K562 (cell line): ENCODE results near the gene BTBD2. TPM values are rescaled to one million over a fixed set of nuclear protein-coding genes. Genes with fewer than 3 reads are reported as not detected.

Experiments
- ATAC-seq: fragments of 200-7000 bp; cut with Tn5 transposase; 3 replicates; pipeline ENCODE4 v1.9.1; 2020; ENCODE audit warnings: moderate library complexity
- BruUV-seq: library from RNA; stranded (reverse); fragments of 400-500 nt; replicated peaks from 2 replicates; lab custom pipeline; 2021; lab: Mats Ljungman, UMichigan
- CTCF ChIA-PET: fragments of 300-600 bp; formaldehyde crosslinking; extraction: SDS; loops from one replicate; lab custom pipeline; 2021; ENCODE audit warnings: low intra/inter-chr PET ratio; lab: Yijun Ruan, JAX
- POLR2A ChIA-PET: fragments of 300-600, 350-650 bp; sonication (Branson Sonifier 250); formaldehyde crosslinking; extraction: SDS; loops from one replicate; lab custom pipeline; 2021; ENCODE audit warnings: antibody characterized with exemption, inconsistent platforms; lab: Yijun Ruan, JAX
- DNase-seq, 4 experiments: peaks; one replicate each; pipeline versions ENCODE4 v3.0.0 to v3.0.0-alpha.2; 2011 to 2018; ENCODE audit warnings: low spot score in 3 of 4, mixed read lengths in 3 of 4; ENCODE audit errors: extremely low read depth in 1 of 4
- FAIRE-seq: peaks from 2 replicates; lab custom pipeline; 2011; peaks lifted over from hg19 to GRCh38; lab: Jason Lieb, UNC
- H2AFZ ChIP-seq: 2 replicates; pipeline ENCODE4 v1.6.0; 2011; ENCODE audit warnings: low read depth, low read length, control low read depth, inconsistent platforms
- H3K27ac ChIP-seq: fragments of 200-600 bp; 3 replicates; pipeline ENCODE4 v1.8.0; 2011; ENCODE audit warnings: low read depth, mild to moderate bottlenecking, control low read depth, inconsistent platforms, low read length, moderate library complexity, mixed read lengths; ENCODE audit errors: extremely low read depth
- H3K27me3 ChIP-seq, 2 experiments: fragments of 300-600 bp in 1 of 2; 2 replicates in 1 of 2; 3 replicates in 1 of 2; pipeline versions ENCODE4 v1.6.0 to v1.8.0; 2011; ENCODE audit warnings: inconsistent platforms in 2 of 2, low read length in 2 of 2, mild to moderate bottlenecking in 1 of 2, mixed read lengths in 1 of 2, moderate library complexity in 1 of 2; ENCODE audit not compliant: control insufficient read depth in 2 of 2, insufficient read depth in 2 of 2
- H3K36me3 ChIP-seq: fragments of 300-600 bp; 3 replicates; pipeline ENCODE4 v1.8.0; 2011; ENCODE audit warnings: mild to moderate bottlenecking, low read length, inconsistent platforms; ENCODE audit not compliant: control insufficient read depth, insufficient read depth
- H3K4me1 ChIP-seq, 2 experiments: fragments of 200-600 bp in 1 of 2; replicated peaks in 1 of 2; 2 replicates in 1 of 2; 3 replicates in 1 of 2; pipeline versions ENCODE4 v1.5.1 to v1.8.0; 2011; ENCODE audit warnings: inconsistent platforms in 2 of 2, low read length in 2 of 2, mild to moderate bottlenecking in 1 of 2, mixed read lengths in 1 of 2, moderate library complexity in 1 of 2; ENCODE audit not compliant: control insufficient read depth in 2 of 2, insufficient read depth in 2 of 2
- H3K4me2 ChIP-seq: 2 replicates; pipeline ENCODE4 v1.6.1; 2011; ENCODE audit warnings: low read length, control low read depth, inconsistent platforms, mixed read lengths; ENCODE audit not compliant: insufficient read depth
- H3K4me3 ChIP-seq: fragments of 200-600 bp; sonication (generic), shearing (Covaris generic); 2 replicates; pipeline ENCODE4 v1.5.1; 2016; ENCODE audit warnings: control low read depth, inconsistent platforms
- H3K79me2 ChIP-seq: fragments of 200-600 bp; 3 replicates; pipeline ENCODE4 v1.8.0; 2011; ENCODE audit warnings: low read length, inconsistent platforms; ENCODE audit not compliant: control insufficient read depth, insufficient read depth
- H3K9ac ChIP-seq, 2 experiments: 2 replicates each; pipeline versions ENCODE4 v1.6.0 to v1.6.1; 2011; ENCODE audit warnings: low read depth in 2 of 2, low read length in 2 of 2, control low read depth in 1 of 2, inconsistent platforms in 1 of 2, mild to moderate bottlenecking in 1 of 2, mixed read lengths in 1 of 2; ENCODE audit not compliant: insufficient read depth in 1 of 2
- H3K9me1 ChIP-seq: one replicate; pipeline ENCODE4 v1.6.0; 2011; ENCODE audit warnings: inconsistent platforms, mild to moderate bottlenecking, low read length, moderate library complexity; ENCODE audit not compliant: control insufficient read depth, insufficient read depth
- H3K9me3 ChIP-seq: replicated peaks from 2 replicates; pipeline ENCODE4 v1.5.1; 2011; ENCODE audit warnings: low read depth, low read length, inconsistent platforms; ENCODE audit not compliant: control insufficient read depth, insufficient read depth
- H4K20me1 ChIP-seq: replicated peaks from 2 replicates; pipeline ENCODE4 v1.6.1; 2011; ENCODE audit warnings: low read length, inconsistent platforms, mixed read lengths; ENCODE audit not compliant: control insufficient read depth, insufficient read depth
- CREB5 ChIP-seq: fragments of 250-450 bp; sonication (Bioruptor Pico); IDR thresholded peaks from 2 replicates; pipeline ENCODE4 v1.5.0; 2020; ENCODE audit warnings: mild to moderate bottlenecking
- CTCFL ChIP-seq: IDR thresholded peaks from 2 replicates; pipeline ENCODE4 v1.6.1; 2011; ENCODE audit warnings: borderline replicate concordance, low read depth, mild to moderate bottlenecking, moderate library complexity, low read length; ENCODE audit not compliant: insufficient read depth, poor library complexity, severe bottlenecking
- FOS ChIP-seq: IDR thresholded peaks from 3 replicates; pipeline ENCODE4 v1.6.1; 2011; ENCODE audit not compliant: insufficient read length; ENCODE audit errors: extremely low read depth
- NCOA4 ChIP-seq: fragments of 450-650 bp; IDR thresholded peaks from 2 replicates; pipeline ENCODE4 v1.6.1; 2018; ENCODE audit warnings: mild to moderate bottlenecking; ENCODE audit not compliant: partially characterized antibody
- RREB1 ChIP-seq: fragments of 250-450 bp; sonication (Bioruptor Pico); IDR thresholded peaks from 2 replicates; pipeline ENCODE4 v1.4.0; 2020
- SIRT6 ChIP-seq: IDR thresholded peaks from one replicate; pipeline ENCODE4 v1.6.1; 2012; ENCODE audit warnings: low read depth, mild to moderate bottlenecking, control low read depth, inconsistent platforms, low read length, moderate library complexity
- ZNF282 ChIP-seq: sonication (generic); formaldehyde crosslinking; IDR thresholded peaks from 2 replicates; pipeline ENCODE4 v1.8.1; 2023; ENCODE audit warnings: missing genetic modification reagents
- WGBS: fragments of 100-300 bp; shearing (Covaris generic); methylation state at CpG from one replicate; pipeline ENCODE4 v1.1.6; 2016; ENCODE audit warnings: low coverage, mixed read lengths; ENCODE audit not compliant: insufficient coverage; ENCODE audit errors: missing lambda C conversion rate; 5-methylcytosine and 5-hydroxymethylcytosine counted together
- in situ Hi-C: fragments of 300-500 bp; cut with MboI; formaldehyde crosslinking; loops from 4 replicates; pipeline ENCODE4 v1.15.0; 2018; ENCODE audit warnings: inconsistent platforms, mixed read lengths
- intact Hi-C: fragments of 100-400 bp; cut with micrococcal nuclease; formaldehyde crosslinking; loops from 2 replicates; pipeline ENCODE4 v1.14.2; 2022
- polyA plus RNA-seq, 8 experiments: library from polyadenylated mRNA; depleted of rRNA in 4 of 8; stranded (reverse) in 5 of 8; unstranded in 3 of 8; fragments of >200 nt; fragmentation: Nextera tagmentation in 2 of 8; fragmentation: Illumina TruSeq in 1 of 8; extraction: Ambion mirVana in 2 of 8; extraction: Trizol in 1 of 8; gene quantifications; 2 replicates each; pipeline versions ENCODE4 v1.2.1 to v1.2.3, GENCODE V29; 2011 to 2014; ENCODE audit warnings: inconsistent platforms in 1 of 8, missing spikeins in 1 of 8
- total RNA-seq, 7 experiments: library from RNA; depleted of rRNA in 6 of 7; stranded (reverse); fragments of >200 nt in 6 of 7; fragmentation: Illumina TruSeq in 2 of 7; extraction: Trizol in 2 of 7; gene quantifications; 2 replicates each; pipeline versions ENCODE4 v1.2.1 to v1.2.3, GENCODE V29; 2011 to 2021; ENCODE audit warnings: low replicate concordance in 1 of 7
- TF ChIP-seq, protein P1 (sequence below): sonication (generic); formaldehyde crosslinking; IDR thresholded peaks from 2 replicates; pipeline ENCODE4 v1.9.0; 2022; ENCODE audit warnings: mild to moderate bottlenecking, missing genetic modification reagents
- TF ChIP-seq, protein P2 (sequence below): fragments of 450-650 bp; formaldehyde crosslinking; conservative IDR thresholded peaks from 2 replicates; pipeline ENCODE4 v1.4.0; 2022; ENCODE audit warnings: mild to moderate bottlenecking, missing genetic modification characterization

The BTBD2 gene
- total and polyA plus RNA-seq, 9 of the 15 experiments (the other 6 are each of a cell fraction or from before 2014, with no cell fraction given), result 0.10 to 15.6 (median 6.9) TPM

GRCh38 chr19:1936430-1936829 lies 79.1 kb downstream of the BTBD2 start:
- DNase-seq (no peak), FAIRE-seq (no peak), ATAC-seq (no peak)
- intact Hi-C loops (no loop called here), in situ Hi-C loops (no loop called here)
- no peak overlapping the region for H3K4me2 ChIP-seq
- H3K9me3 ChIP-seq, result peaks cover 2% of the 10 kb centered on the region; the same call in 1 of the 2 replicates
- no peak overlapping the region for H3K9ac ChIP-seq
- H3K36me3 ChIP-seq, result no peaks in the 10 kb centered on the region
- no peak overlapping the region for H2AFZ ChIP-seq
- 86% methylated on average over 1 of the region's 3 CpGs for whole genome bisulfite sequencing
- no peak overlapping the region for H3K27ac ChIP-seq
- H3K27me3 ChIP-seq, result no peaks in the 10 kb centered on the region
- H3K79me2 ChIP-seq, result peaks cover 13% of the 10 kb centered on the region
- CTCF ChIA-PET, result no interaction called here
- no peaks in the 10 kb centered on the region for H3K9me1 ChIP-seq
- peaks cover 19 to 51% of the 10 kb centered on the region in 2 experiments for H3K4me1 ChIP-seq
- H3K4me3 ChIP-seq, result no peak overlapping the region
- no peaks in the 10 kb centered on the region for H4K20me1 ChIP-seq
- BruUV-seq, result no TSS peak
- POLR2A ChIA-PET, result interaction anchor here (0.6 to 1.3 kb wide), 7 partner anchors 9 to 108 kb away, joined by 3 to 5 read pairs (median 4); no protein-coding TSS in a partner anchor
- TF ChIP-seq NCOA4 (no peak), CTCFL (no peak), SIRT6 (no peak), CREB5 (CRISPR knock-in tag) (no peak), ZNF282 (CRISPR knock-in tag) (no peak), RREB1 (CRISPR knock-in tag) (no peak), FOS (no peak)
- TF ChIP-seq, protein P1, sequence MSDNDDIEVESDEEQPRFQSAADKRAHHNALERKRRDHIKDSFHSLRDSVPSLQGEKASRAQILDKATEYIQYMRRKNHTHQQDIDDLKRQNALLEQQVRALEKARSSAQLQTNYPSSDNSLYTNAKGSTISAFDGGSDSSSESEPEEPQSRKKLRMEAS (CRISPR knock-in tag), result no peak
- TF ChIP-seq, protein P2, sequence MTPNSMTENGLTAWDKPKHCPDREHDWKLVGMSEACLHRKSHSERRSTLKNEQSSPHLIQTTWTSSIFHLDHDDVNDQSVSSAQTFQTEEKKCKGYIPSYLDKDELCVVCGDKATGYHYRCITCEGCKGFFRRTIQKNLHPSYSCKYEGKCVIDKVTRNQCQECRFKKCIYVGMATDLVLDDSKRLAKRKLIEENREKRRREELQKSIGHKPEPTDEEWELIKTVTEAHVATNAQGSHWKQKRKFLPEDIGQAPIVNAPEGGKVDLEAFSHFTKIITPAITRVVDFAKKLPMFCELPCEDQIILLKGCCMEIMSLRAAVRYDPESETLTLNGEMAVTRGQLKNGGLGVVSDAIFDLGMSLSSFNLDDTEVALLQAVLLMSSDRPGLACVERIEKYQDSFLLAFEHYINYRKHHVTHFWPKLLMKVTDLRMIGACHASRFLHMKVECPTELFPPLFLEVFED (CRISPR knock-in tag), result no peak
